K562 (cell line): ENCODE measurements around the gene ARID3B. TPM values are rescaled to one million over a fixed set of nuclear protein-coding genes. Genes with fewer than 3 reads are reported as not detected.

Source experiments
- CTBP1 ChIP-seq: fragments of 450-650 bp; IDR thresholded peaks from 2 replicates; pipeline ENCODE4 v1.6.1; 2016; ENCODE audit warnings: borderline replicate concordance
- EZH2 ChIP-seq: IDR thresholded peaks from 2 replicates; pipeline ENCODE4 v1.6.1; 2012; ENCODE audit warnings: low read depth, mild to moderate bottlenecking, inconsistent platforms, low read length, borderline replicate concordance
- FIP1L1 ChIP-seq: fragments of 200-400 bp; formaldehyde crosslinking; IDR thresholded peaks from 2 replicates; pipeline ENCODE4 v1.6.1; 2018; ENCODE audit warnings: mild to moderate bottlenecking, low read depth, low read length; ENCODE audit not compliant: poor library complexity, severe bottlenecking
- FOXJ2 ChIP-seq: fragments of 200-800 bp; sonication (Bioruptor generic); IDR thresholded peaks from 2 replicates; pipeline ENCODE4 v1.6.1; 2016; ENCODE audit warnings: missing genetic modification characterization, missing compliant biosample characterization
- HNRNPH1 ChIP-seq: fragments of 200-400 bp; formaldehyde crosslinking; optimal IDR thresholded peaks from 2 replicates; pipeline ENCODE3; 2017; ENCODE audit warnings: low read depth, mild to moderate bottlenecking, low read length, moderate library complexity
- MEF2D ChIP-seq: conservative IDR thresholded peaks from 2 replicates; pipeline ENCODE4 v1.6.1; 2016; ENCODE audit warnings: low read depth, missing genetic modification characterization, missing compliant biosample characterization
- YBX1 ChIP-seq: fragments of 450-650 bp; IDR thresholded peaks from 2 replicates; pipeline ENCODE4 v1.7.1; 2016; ENCODE audit warnings: mild to moderate bottlenecking
- ZNF121 ChIP-seq: sonication (generic); formaldehyde crosslinking; conservative IDR thresholded peaks from 2 replicates; pipeline ENCODE4 v1.8.0; 2022; ENCODE audit warnings: missing genetic modification reagents
- ZNF407 ChIP-seq: fragments of 450-650 bp; IDR thresholded peaks from 2 replicates; pipeline ENCODE4 v1.6.1; 2016; ENCODE audit warnings: low read depth
- polyA plus RNA-seq, 8 experiments: library from polyadenylated mRNA; depleted of rRNA in 4 of 8; stranded (reverse) in 5 of 8; unstranded in 3 of 8; fragments of >200 nt; fragmentation: Nextera tagmentation in 2 of 8; fragmentation: Illumina TruSeq in 1 of 8; extraction: Ambion mirVana in 2 of 8; extraction: Trizol in 1 of 8; gene quantifications; 2 replicates each; pipeline versions ENCODE4 v1.2.1 to v1.2.3, GENCODE V29; 2011 to 2014; ENCODE audit warnings: inconsistent platforms in 1 of 8, missing spikeins in 1 of 8
- total RNA-seq, 7 experiments: library from RNA; depleted of rRNA in 6 of 7; stranded (reverse); fragments of >200 nt in 6 of 7; fragmentation: Illumina TruSeq in 2 of 7; extraction: Trizol in 2 of 7; gene quantifications; 2 replicates each; pipeline versions ENCODE4 v1.2.1 to v1.2.3, GENCODE V29; 2011 to 2021; ENCODE audit warnings: low replicate concordance in 1 of 7
- TF ChIP-seq, protein P1 (sequence below): IDR thresholded peaks from 2 replicates; pipeline ENCODE4 v1.6.1; 2014; ENCODE audit warnings: antibody characterized with exemption

The ARID3B gene
- total and polyA plus RNA-seq, 9 of the 15 experiments (the other 6 are each of a cell fraction or from before 2014, with no cell fraction given), result 0.32 to 15.1 (median 7.1) TPM

DNA sequence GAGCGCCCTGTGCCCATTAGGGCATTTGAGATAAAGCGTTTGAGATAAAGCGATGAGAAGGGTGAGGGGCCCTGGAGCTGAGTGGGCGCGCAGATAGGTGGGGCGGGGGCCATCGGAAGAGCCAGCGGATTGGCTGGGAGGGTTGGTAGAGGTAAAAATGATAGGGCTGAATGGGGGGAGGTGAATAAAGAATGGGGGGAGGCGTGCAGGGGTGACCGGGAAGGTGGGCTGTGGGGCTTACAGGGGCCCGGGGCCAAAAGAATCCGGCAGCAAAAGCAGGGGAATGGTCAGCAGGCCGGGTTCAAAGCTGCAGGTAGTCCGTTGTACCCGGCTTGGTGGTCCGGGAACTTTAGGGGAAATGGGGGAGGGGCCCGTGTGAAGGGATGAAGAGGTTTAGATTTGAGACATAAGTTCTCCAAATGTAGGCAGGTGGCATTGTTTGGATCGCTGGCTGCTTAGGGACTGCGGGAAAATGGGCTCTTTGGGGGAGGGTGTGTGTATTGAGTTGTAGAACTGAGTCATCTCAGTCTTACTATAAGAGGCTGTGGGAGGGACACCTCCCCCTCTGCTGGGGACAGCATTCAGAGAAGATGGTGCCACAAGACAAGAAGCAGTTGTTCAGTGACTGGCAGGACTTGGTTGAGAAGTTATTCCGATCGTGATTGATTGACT lies 610 bp downstream of the ARID3B start (continued):
- TF ChIP-seq ZNF121 (CRISPR knock-in tag) (no peak), MEF2D (tag) (no peak), ZNF407 (no peak), FOXJ2 (tag) (no peak), HNRNPH1 (no peak), EZH2 (no peak), YBX1 (no peak), CTBP1 (no peak), FIP1L1 (peak; percentile 48)
- TF ChIP-seq, protein P1, sequence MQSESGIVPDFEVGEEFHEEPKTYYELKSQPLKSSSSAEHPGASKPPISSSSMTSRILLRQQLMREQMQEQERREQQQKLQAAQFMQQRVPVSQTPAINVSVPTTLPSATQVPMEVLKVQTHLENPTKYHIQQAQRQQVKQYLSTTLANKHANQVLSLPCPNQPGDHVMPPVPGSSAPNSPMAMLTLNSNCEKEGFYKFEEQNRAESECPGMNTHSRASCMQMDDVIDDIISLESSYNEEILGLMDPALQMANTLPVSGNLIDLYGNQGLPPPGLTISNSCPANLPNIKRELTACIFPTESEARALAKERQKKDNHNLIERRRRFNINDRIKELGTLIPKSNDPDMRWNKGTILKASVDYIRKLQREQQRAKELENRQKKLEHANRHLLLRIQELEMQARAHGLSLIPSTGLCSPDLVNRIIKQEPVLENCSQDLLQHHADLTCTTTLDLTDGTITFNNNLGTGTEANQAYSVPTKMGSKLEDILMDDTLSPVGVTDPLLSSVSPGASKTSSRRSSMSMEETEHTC, result no peak
